ENCODE measurements around the gene EIF2AK2.
"Not testable (repeated sequence)": the region's sequence is repeated elsewhere in the genome, so short reads cannot be mapped to it uniquely, and the experiment has no call there.

The EIF2AK2 gene

GRCh38 chr2:37156857-37157714 lies at the start of gene EIF2AK2:
Gene EIF2AK2 (minus strand): TSS chr2:37156980. CDS start chr2:37147806, 9,174 bp downstream.
- DNase-seq (ENCODE audit: low read depth in 2 of 2) = peak; percentile 55 to 63

GRCh38 chr2:37205689-37206341 lies 49.0 kb upstream of the EIF2AK2 start:
- DNase-seq (ENCODE audit: low read depth in 2 of 2) = no peak

DNA sequence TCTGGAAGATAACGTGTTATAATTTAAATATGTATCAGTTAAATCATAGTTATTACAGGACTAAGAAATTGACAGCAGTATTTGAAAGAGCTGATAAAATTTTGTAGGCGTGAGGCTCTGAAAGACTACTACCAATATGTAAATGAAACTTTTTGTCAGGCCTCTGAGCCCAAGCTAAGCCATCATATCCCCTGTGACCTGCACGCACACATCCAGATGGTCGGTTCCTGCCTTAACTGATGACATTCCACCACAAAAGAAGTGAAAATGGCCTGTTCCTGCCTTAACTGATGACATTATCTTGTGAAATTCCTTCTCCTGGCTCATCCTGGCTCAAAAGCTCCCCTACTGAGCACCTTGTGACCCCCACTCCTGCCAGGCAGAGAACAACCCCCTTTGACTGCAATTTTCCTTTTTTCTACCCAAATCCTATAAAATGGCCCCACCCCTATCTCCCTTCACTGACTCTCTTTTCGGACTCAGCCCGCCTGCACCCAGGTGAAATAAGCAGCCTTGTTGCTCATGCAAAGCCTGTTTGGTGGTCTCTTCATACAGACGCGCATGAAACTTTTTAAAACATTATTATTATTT lies 48.4 kb upstream of the EIF2AK2 start:
- not testable (repeated sequence) for DNase-seq (ENCODE audit: low read depth in 2 of 2)

- no peak for DNase-seq (ENCODE audit: low read depth in 2 of 2)
Measured at GRCh38 chr2:37203708-37204107, 46.9 kb upstream of the EIF2AK2 start.

GRCh38 chr2:37201766-37202165 lies 45.0 kb upstream of the EIF2AK2 start:
- DNase-seq (ENCODE audit: low read depth in 2 of 2) = peak; percentile 38 to 51

DNA sequence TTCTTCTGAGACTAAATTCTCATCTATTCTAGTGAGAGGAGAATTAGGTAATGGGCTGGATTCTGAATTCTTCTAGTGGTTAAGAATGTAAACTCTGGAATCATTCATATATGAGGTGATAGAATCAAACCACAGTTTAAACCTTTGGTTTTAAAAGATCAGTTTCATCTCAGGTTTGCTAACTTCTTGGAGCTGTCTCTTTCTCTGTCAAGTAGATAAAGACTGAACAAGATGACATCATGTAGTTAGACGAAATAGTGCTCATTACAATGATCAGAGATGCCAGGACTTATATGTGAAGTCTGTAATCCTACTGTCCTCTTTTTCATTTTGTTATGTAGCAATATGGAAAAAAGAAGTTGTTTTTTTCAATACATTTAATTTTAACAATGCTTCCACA lies 44.4 kb upstream of the EIF2AK2 start:
- no peak for DNase-seq (ENCODE audit: low read depth in 2 of 2)

DNA sequence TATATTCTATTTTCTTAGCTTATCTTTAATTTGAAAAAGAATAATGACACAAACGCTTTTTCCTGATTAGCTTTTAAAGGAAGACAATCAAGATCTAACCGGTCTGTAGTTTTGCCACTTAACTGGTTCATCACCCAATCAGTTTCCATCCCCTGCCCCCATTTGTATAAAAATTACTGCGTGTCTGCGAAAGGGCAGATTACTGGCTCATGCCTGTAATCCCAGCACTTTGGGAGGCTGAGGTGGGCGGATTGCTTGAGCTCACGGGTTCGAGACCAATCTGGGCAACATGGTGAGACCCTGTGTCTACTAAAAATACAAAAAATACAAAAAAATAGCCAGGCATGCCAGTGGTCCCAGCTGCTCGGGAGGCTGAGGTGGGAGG lies 41.9 kb upstream of the EIF2AK2 start:
- DNase-seq (ENCODE audit: low read depth in 2 of 2) = no peak

DNA sequence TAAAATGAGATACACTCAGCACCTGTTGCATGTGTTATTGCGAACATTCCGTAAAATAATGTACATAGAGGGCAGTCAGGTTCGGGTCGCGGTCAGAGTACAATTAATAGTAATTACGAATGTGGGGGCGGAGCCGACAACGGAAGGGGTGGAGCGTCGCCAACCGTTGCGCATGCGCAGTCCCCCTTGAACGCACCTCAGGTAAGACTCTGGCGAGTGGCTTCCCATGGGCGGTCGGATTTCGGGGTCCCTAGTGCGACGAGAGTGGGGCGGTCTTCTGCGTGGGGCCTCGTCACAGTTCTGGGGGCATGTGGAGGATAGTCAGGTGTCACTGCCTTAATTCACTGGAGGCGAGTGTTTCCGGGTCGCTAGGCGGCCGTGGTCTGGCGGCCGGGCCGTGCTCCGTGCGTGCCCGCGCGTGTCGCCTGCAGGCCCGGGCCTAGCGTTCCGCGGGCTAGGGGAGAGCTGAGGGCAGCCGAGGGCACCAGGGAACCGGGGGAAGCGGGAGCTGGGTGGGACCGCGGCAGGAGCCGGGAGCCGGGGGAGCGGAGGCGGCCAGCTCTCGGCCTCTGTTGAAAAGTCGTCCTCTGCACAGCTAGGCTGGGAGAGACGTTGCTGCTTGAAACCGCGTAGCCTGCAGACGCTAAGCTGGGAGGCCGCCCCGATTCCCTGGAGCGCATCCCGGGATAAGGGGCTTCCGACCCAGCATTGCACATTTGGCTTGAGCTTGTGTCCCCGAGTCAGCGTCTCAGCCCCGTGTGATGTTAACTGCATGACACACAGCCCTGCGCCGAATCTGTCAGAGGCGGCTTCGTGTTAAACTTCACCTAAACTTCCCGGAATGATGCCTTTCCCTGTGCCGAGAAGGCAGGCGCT lies 39.8 kb upstream of the EIF2AK2 start, which contains the start of gene CEBPZOS:
Gene CEBPZOS, plus strand, starts transcription at position 177 of the 876 bp plus-strand sequence. CDS start 3,209 bp downstream, outside the sequence.
- DNase-seq (ENCODE audit: low read depth in 2 of 2) = peak; percentile 80

DNA sequence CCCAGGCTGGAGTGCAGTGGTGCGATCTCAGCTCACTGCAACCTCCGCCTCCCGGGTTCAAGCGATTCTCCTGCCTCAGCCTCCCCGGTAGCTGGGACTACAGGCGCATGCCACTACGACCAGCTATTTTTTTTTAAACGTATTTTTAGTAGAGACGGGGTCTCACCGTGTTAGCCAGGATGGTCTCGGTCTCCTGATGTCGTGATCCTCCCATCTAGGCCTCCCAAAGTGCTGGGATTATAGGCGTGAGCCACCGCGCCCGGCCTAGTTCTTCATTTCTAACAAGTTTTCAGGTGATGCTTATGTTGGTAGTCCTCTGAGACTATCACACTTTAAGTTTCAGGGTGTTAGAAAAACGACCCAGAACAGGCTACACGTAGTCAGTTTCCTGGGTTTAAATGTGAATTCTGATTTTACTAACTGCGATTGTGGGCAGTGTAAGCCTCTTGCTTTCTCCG lies 39.1 kb upstream of the EIF2AK2 start:
- not testable (repeated sequence) for DNase-seq (ENCODE audit: low read depth in 2 of 2)

- DNase-seq (ENCODE audit: low read depth in 2 of 2) = no peak
Measured at GRCh38 chr2:37192551-37192950, 35.8 kb upstream of the EIF2AK2 start.

DNA sequence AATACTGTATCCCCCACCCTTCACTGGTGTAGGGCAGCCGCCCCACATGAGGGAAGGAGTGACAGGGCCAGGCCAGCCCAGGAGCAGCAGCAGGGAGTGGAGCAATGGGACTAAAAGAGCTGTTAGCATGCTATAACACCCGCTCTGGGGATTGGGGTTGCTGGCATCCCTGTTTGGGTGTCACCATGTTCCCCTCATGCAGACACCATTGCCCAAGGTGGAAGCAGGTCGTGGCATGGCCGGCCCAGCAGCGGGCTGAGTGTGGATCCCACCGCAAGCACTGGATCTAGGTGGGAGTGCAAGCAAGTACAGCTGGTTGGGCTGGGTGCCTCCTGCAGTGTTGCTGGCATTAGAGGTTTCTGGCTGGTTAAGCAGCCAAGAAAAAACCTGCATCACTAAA lies 35.0 kb upstream of the EIF2AK2 start:
- no peak for DNase-seq (ENCODE audit: low read depth in 2 of 2)

DNA sequence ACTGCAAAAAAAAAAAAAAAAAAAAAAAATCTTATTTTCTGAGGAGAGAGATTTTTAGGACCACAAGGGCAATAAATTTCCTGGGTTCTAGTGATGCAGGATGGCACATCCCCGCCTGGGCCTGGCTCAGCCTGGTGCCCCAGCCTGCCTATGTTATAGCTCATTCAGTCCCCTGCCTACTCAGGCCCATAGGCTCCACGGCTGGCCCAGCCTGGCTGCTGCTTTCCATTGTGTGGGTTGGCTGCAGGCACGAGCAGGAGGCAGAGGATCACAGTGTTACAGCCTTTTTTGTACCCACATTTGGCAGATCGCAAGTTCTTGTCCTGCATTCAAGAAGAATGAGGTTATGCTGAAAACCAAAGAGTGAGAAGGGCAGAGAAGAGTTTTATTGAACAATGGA lies 34.5 kb upstream of the EIF2AK2 start:
- DNase-seq (ENCODE audit: low read depth in 2 of 2) = no peak

GRCh38 chr2:37190290-37190689 lies 33.5 kb upstream of the EIF2AK2 start:
- no peak for DNase-seq (ENCODE audit: low read depth in 2 of 2)

GRCh38 chr2:37189452-37190153 lies 32.8 kb upstream of the EIF2AK2 start:
- no peak for DNase-seq (ENCODE audit: low read depth in 2 of 2)

- DNase-seq (ENCODE audit: low read depth in 2 of 2) = no peak
Measured at GRCh38 chr2:37188570-37188969, 31.8 kb upstream of the EIF2AK2 start, which contains the start of gene SULT6B1. Gene SULT6B1 (minus strand): TSS chr2:37188670. CDS start chr2:37188640, 30 bp downstream.

DNA sequence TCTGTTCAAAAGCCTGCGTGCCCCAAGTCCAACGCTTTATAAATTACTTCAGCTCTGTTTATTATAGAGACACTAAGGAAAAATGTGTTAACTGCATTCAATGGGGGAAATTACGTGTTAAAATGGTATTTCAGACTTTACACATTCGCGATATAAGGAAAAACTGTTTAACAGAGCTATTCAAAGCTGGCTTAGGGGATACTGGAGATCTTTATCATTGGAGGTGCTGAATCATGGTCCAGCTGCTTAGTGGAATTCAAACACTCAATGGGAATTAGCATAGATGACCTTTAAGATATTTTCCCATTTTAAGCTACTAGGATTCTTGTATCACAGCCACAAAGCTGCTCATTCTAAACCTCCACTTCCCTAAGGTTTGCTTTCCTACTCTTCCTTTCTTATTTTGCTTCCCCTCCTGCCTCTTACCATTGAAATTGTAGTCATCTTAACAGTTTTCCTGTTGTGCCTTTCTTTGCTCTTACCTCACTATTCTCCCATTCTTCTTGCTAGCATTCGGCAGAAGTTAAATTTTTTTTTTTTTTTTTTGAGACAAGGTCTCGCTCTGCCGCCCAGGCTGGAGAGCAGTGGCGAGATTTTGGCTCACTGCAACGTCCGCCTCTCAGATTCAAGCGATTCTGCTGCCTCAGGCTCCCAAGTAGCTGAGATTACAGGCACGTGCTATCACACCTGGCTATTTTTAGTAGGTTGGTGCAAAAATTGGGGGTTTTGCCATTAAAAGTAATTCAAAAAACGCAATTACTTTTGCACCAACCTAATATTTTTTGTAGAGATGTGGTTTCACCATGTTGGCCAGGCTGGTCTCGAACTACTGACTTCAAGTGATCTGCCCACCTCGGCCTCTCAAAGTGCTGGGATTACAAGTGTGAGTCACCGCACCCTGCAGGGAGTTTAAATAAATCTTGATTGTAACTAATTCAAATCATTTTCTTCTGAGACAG lies 25.2 kb upstream of the EIF2AK2 start:
- DNase-seq (ENCODE audit: low read depth in 2 of 2) = no peak

- no peak for DNase-seq (ENCODE audit: low read depth in 2 of 2)
Measured at GRCh38 chr2:37180640-37181039, 23.9 kb upstream of the EIF2AK2 start.

DNA sequence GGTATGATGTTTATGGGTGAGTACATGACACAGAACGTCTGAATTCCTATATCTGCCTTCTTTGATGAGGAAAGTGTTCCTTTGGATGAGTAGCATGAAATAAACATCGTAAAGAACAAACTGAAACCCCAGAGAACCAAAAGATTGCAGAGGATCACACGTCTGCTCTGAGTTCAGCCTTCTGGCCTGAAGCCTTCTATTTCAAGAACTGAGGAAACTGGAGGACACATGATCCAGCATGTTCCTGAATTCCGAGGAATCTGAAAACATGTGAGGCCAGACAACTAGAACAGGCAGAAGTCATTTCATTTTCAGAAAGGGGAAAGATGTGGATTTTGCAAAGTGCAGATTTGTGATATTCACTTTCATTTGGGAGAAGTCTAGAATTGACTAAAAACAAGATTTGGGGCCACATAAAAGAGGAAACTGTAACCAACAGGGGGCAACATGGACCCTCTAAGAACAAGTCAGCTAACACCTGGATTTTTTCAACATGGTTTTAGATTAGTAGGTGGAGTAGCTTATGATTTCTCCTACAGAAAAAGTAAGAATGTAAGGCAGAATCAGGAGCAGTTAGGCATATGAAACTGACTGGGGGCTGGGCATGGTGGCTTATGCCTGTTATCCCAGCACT lies 23.3 kb upstream of the EIF2AK2 start:
- no peak for DNase-seq (ENCODE audit: low read depth in 2 of 2)

- no peak for DNase-seq (ENCODE audit: low read depth in 2 of 2)
Measured at GRCh38 chr2:37173741-37174140, 17.0 kb upstream of the EIF2AK2 start.
